SKM-1 treated with dmso at 0.1 percent for 144 hours (cell line): ENCODE results near the gene GALT.

ENCODE experiments used
- DNase-seq: peaks from one replicate; lab custom pipeline; 2025; ENCODE audit not compliant: unreplicated experiment; lab: John Stamatoyannopoulos, UW

Gene GALT

GRCh38 chr9:34651876-34652601, 5.6 kb downstream of the GALT start, which contains the start of gene IL11RA:
Gene IL11RA, plus strand, starts transcription at chr9:34652185. Its CDS starts 3,033 bp downstream, at chr9:34655218.
- no peak for DNase-seq

- DNase-seq = no peak
Measured at GRCh38 chr9:34652602-34653000, 6.1 kb downstream of the GALT start.

- no peak for DNase-seq
Measured at GRCh38 chr9:34653151-34654072, 6.9 kb downstream of the GALT start.

- DNase-seq = no peak
Measured at GRCh38 chr9:34654323-34655051, 8.0 kb downstream of the GALT start.

GRCh38 chr9:34655394-34655793, 8.9 kb downstream of the GALT start:
- DNase-seq = no peak

- no peak for DNase-seq
Measured at GRCh38 chr9:34656992-34657391, 10.5 kb downstream of the GALT start.

- DNase-seq = no peak
Measured at GRCh38 chr9:34658461-34658860, 12.0 kb downstream of the GALT start.

GRCh38 chr9:34659592-34660253, 13.2 kb downstream of the GALT start:
- no peak for DNase-seq

GRCh38 chr9:34662526-34663302, 16.2 kb downstream of the GALT start, which contains the start of gene CCL27:
Gene CCL27, minus strand, starts transcription at chr9:34662657. Its CDS starts 24 bp downstream, at chr9:34662633.
- DNase-seq = no peak

GRCh38 chr9:34663303-34663605, 16.8 kb downstream of the GALT start:
- DNase-seq = no peak

- peak; percentile 81 for DNase-seq
Measured at GRCh38 chr9:34664281-34665066, 18.0 kb downstream of the GALT start.

- no peak for DNase-seq
Measured at GRCh38 chr9:34665067-34665380, 18.5 kb downstream of the GALT start.

GRCh38 chr9:34665381-34666250, 19.1 kb downstream of the GALT start:
- DNase-seq = peak; percentile 87

- no peak for DNase-seq
Measured at GRCh38 chr9:34669809-34670562, 23.5 kb downstream of the GALT start.

- DNase-seq = no peak
Measured at GRCh38 chr9:34671307-34671706, 24.8 kb downstream of the GALT start.

GRCh38 chr9:34674440-34674839, 28.0 kb downstream of the GALT start:
- no peak for DNase-seq

- DNase-seq = peak; percentile 82
Measured at GRCh38 chr9:34675048-34675714, 28.7 kb downstream of the GALT start.
